ENCODE measurements around the gene OR11A1.

DNA sequence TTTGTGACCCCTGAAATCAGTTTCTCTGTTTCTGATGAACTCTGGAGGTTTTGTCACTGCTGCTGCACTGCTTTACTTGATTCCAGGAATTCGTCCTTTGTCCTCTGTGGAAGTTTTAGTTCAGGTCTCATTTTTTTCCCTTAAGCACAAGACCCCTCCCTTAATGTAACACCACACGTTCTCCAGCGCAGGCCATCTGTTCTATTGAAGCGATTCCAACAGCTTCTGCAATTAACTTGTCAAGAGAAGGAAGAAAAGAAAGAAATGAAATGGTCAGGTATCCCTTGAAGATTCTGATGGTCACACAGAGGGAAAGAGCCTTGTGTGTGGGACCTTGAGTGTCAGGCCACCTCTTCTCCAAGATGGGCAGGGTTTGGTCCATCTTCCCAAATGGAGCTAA lies 38.7 kb upstream of the OR11A1 start:
- TF ChIP-seq, protein P1, sequence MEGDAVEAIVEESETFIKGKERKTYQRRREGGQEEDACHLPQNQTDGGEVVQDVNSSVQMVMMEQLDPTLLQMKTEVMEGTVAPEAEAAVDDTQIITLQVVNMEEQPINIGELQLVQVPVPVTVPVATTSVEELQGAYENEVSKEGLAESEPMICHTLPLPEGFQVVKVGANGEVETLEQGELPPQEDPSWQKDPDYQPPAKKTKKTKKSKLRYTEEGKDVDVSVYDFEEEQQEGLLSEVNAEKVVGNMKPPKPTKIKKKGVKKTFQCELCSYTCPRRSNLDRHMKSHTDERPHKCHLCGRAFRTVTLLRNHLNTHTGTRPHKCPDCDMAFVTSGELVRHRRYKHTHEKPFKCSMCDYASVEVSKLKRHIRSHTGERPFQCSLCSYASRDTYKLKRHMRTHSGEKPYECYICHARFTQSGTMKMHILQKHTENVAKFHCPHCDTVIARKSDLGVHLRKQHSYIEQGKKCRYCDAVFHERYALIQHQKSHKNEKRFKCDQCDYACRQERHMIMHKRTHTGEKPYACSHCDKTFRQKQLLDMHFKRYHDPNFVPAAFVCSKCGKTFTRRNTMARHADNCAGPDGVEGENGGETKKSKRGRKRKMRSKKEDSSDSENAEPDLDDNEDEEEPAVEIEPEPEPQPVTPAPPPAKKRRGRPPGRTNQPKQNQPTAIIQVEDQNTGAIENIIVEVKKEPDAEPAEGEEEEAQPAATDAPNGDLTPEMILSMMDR (optimal IDR thresholded peaks at IDR 0.05 in 1 of 3, IDR thresholded peaks at IDR 0.05 in 1 of 3, conservative IDR thresholded peaks at IDR 0.05 in 1 of 3; ENCODE audit: extremely low read depth in 1 of 3, insufficient read depth in 2 of 3, low read length in 3 of 3), result no peak
- no peak for TF ChIP-seq EZH2 (IDR thresholded peaks at IDR 0.05; ENCODE audit: low read length)

Data from keratinocyte (primary cell).